ENCODE data around the gene EFHD2.

The EFHD2 gene

DNA sequence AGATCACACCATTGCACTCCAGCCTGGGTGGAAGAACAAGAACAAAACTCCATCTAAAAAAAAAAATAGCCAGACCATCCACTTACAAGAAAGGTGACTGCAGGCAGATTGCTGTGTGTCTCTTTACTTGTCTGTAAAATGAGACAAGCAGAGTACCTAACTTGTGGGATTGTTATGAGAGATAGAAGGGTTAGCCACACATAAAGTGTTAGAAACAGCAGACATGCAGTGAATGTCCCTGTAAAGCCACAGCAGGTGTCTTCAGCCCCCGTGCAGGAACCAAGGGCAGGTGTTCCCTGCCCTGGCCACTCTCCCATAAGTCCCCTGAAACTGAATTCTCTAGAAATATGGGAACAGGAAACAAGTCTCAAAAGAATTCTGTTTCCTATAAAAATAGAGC is 40.8 kb upstream of the EFHD2 start:
- no peak overlapping the region for H2BK5ac ChIP-seq (ENCODE audit: low read length)
- no peak overlapping the region for H3K18ac ChIP-seq (ENCODE audit: low read length)
- no peak overlapping the region for H3K4me2 ChIP-seq (ENCODE audit: low read length)
- H3K79me1 ChIP-seq (ENCODE audit: low read length), result no peaks in the 10 kb centered on the region
- H4K5ac ChIP-seq (ENCODE audit: low read length), result no peak overlapping the region
- WGBS (ENCODE audit: extremely low coverage, insufficient coverage, low lambda C conversion rate), result no CpG with 5 or more reads among the region's 1 CpG
- no peak overlapping the region for H3K4me3 ChIP-seq (ENCODE audit: low read length)
- no peak overlapping the region for H4K8ac ChIP-seq (ENCODE audit: low read depth, low read length)
- H3K27ac ChIP-seq (ENCODE audit: low read depth, low read length), result no peak overlapping the region
- H3K9ac ChIP-seq (ENCODE audit: low read length), result no peak overlapping the region
- no peaks in the 10 kb centered on the region for H3K27me3 ChIP-seq (ENCODE audit: insufficient read depth, low read length, poor library complexity)
- no peak overlapping the region for H2BK15ac ChIP-seq (replicated peaks; ENCODE audit: low read depth)
- H2BK120ac ChIP-seq (ENCODE audit: low read depth, low read length), result no peak overlapping the region
- no peak overlapping the region for H3K23ac ChIP-seq (ENCODE audit: low read length)
- no peaks in the 10 kb centered on the region for H3K4me1 ChIP-seq (ENCODE audit: control insufficient read depth, low read depth, low read length)
- H3K4ac ChIP-seq (ENCODE audit: low read depth, low read length), result no peak overlapping the region
- H2AK5ac ChIP-seq (ENCODE audit: low read length), result no peak overlapping the region
- no peaks in the 10 kb centered on the region for H3K36me3 ChIP-seq (ENCODE audit: control insufficient read depth, insufficient read depth, low read length)
- no peaks in the 10 kb centered on the region for H3K79me2 ChIP-seq (ENCODE audit: control insufficient read depth, insufficient read depth, low read length)
- DNase-seq, result no peak
- H3K56ac ChIP-seq (ENCODE audit: low read length), result no peak overlapping the region

GRCh38 chr1:15370268-15370667 is 39.4 kb upstream of the EFHD2 start:
- H2BK5ac ChIP-seq (ENCODE audit: low read length), result no peak overlapping the region
- no peak overlapping the region for H4K5ac ChIP-seq (ENCODE audit: low read length)
- no peak overlapping the region for H3K4ac ChIP-seq (ENCODE audit: low read depth, low read length)
- H3K23ac ChIP-seq (ENCODE audit: low read length), result no peak overlapping the region
- H3K18ac ChIP-seq (ENCODE audit: low read length), result no peak overlapping the region
- H2BK15ac ChIP-seq (replicated peaks; ENCODE audit: low read depth), result no peak overlapping the region
- H3K36me3 ChIP-seq (ENCODE audit: control insufficient read depth, insufficient read depth, low read length), result no peaks in the 10 kb centered on the region
- no peaks in the 10 kb centered on the region for H3K79me2 ChIP-seq (ENCODE audit: control insufficient read depth, insufficient read depth, low read length)
- no peak for DNase-seq
- H3K9ac ChIP-seq (ENCODE audit: low read length), result no peak overlapping the region
- H4K8ac ChIP-seq (ENCODE audit: low read depth, low read length), result no peak overlapping the region
- H3K79me1 ChIP-seq (ENCODE audit: low read length), result no peaks in the 10 kb centered on the region
- no peaks in the 10 kb centered on the region for H3K4me1 ChIP-seq (ENCODE audit: control insufficient read depth, low read depth, low read length)
- H2AK5ac ChIP-seq (ENCODE audit: low read length), result no peak overlapping the region
- H3K4me2 ChIP-seq (ENCODE audit: low read length), result no peak overlapping the region
- no peak overlapping the region for H3K27ac ChIP-seq (ENCODE audit: low read depth, low read length)
- no peak overlapping the region for H3K56ac ChIP-seq (ENCODE audit: low read length)
- H2BK120ac ChIP-seq (ENCODE audit: low read depth, low read length), result no peak overlapping the region
- H3K4me3 ChIP-seq (ENCODE audit: low read length), result no peak overlapping the region
- WGBS (ENCODE audit: extremely low coverage, insufficient coverage, low lambda C conversion rate), result no CpG with 5 or more reads among the region's 4 CpGs
- no peaks in the 10 kb centered on the region for H3K27me3 ChIP-seq (ENCODE audit: insufficient read depth, low read length, poor library complexity)

GRCh38 chr1:15370781-15371520 is 38.7 kb upstream of the EFHD2 start:
- H3K79me1 ChIP-seq (ENCODE audit: low read length), result no peaks in the 10 kb centered on the region
- no peak overlapping the region for H4K5ac ChIP-seq (ENCODE audit: low read length)
- H3K9ac ChIP-seq (ENCODE audit: low read length), result no peak overlapping the region
- H4K8ac ChIP-seq (ENCODE audit: low read depth, low read length), result no peak overlapping the region
- no peak overlapping the region for H3K4me2 ChIP-seq (ENCODE audit: low read length)
- no peak for DNase-seq
- H3K18ac ChIP-seq (ENCODE audit: low read length), result no peak overlapping the region
- no peak overlapping the region for H3K56ac ChIP-seq (ENCODE audit: low read length)
- no peak overlapping the region for H3K23ac ChIP-seq (ENCODE audit: low read length)
- no peaks in the 10 kb centered on the region for H3K27me3 ChIP-seq (ENCODE audit: insufficient read depth, low read length, poor library complexity)
- no peaks in the 10 kb centered on the region for H3K36me3 ChIP-seq (ENCODE audit: control insufficient read depth, insufficient read depth, low read length)
- no peaks in the 10 kb centered on the region for H3K4me1 ChIP-seq (ENCODE audit: control insufficient read depth, low read depth, low read length)
- H3K27ac ChIP-seq (ENCODE audit: low read depth, low read length), result no peak overlapping the region
- no CpG with 5 or more reads among the region's 16 CpGs for WGBS (ENCODE audit: extremely low coverage, insufficient coverage, low lambda C conversion rate)
- no peaks in the 10 kb centered on the region for H3K79me2 ChIP-seq (ENCODE audit: control insufficient read depth, insufficient read depth, low read length)
- H3K4me3 ChIP-seq (ENCODE audit: low read length), result no peak overlapping the region
- H3K4ac ChIP-seq (ENCODE audit: low read depth, low read length), result no peak overlapping the region
- H2BK15ac ChIP-seq (replicated peaks; ENCODE audit: low read depth), result no peak overlapping the region
- no peak overlapping the region for H2BK120ac ChIP-seq (ENCODE audit: low read depth, low read length)
- no peak overlapping the region for H2BK5ac ChIP-seq (ENCODE audit: low read length)
- H2AK5ac ChIP-seq (ENCODE audit: low read length), result no peak overlapping the region

DNA sequence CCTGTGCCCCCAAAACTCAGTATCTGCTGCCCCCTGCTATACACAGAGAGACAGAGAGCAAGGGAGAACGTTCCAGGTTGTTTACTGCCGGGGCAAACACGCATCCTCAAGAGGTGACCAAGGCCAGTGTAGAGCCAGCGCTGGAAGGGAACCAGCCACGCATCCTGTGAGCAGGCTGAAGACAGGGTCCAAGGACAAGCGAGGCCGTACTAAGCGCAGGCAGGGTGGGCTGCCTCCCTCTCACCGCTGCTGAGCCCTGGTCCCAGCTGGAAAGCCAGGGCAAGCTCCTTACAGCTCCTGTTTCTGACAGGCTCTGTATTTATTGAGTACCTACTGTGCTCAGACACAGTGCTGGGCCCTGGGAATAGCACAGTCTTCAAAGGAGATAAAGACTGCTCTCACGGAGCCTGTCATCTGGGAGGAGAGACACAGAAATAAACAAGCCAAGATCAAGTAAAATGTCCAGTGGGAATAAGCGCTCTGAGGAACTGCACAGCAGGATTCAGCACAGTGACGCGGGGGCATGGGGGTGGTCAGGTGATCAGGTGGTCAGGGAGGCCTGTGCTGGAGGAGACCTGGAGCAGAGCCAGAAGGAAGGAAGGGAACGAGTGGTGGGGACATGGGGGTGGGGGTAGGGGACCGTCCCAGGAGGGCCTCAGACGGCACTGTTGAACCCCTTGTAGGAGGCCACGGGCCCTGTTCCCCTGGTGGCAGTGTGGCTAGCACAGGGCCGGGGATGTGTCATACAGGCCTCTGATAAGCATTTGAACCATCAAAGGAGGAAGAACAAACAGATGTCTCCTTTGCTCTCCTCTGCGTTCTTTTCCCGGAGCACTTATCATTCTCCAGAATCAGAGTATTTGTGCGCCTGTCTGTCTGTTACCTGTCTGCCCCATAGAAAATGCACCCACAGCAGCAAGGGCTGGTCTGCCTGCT is 37.8 kb upstream of the EFHD2 start:
- H2AK5ac ChIP-seq (ENCODE audit: low read length), result no peak overlapping the region
- no peak overlapping the region for H2BK5ac ChIP-seq (ENCODE audit: low read length)
- no peak overlapping the region for H2BK15ac ChIP-seq (replicated peaks; ENCODE audit: low read depth)
- no peak overlapping the region for H2BK120ac ChIP-seq (ENCODE audit: low read depth, low read length)
- no peak overlapping the region for H4K5ac ChIP-seq (ENCODE audit: low read length)
- no peak overlapping the region for H3K23ac ChIP-seq (ENCODE audit: low read length)
- H3K56ac ChIP-seq (ENCODE audit: low read length), result no peak overlapping the region
- no peaks in the 10 kb centered on the region for H3K4me1 ChIP-seq (ENCODE audit: control insufficient read depth, low read depth, low read length)
- no peaks in the 10 kb centered on the region for H3K79me2 ChIP-seq (ENCODE audit: control insufficient read depth, insufficient read depth, low read length)
- no peak for DNase-seq
- H3K9ac ChIP-seq (ENCODE audit: low read length), result no peak overlapping the region
- no peak overlapping the region for H3K4me2 ChIP-seq (ENCODE audit: low read length)
- H3K79me1 ChIP-seq (ENCODE audit: low read length), result no peaks in the 10 kb centered on the region
- H3K27me3 ChIP-seq (ENCODE audit: insufficient read depth, low read length, poor library complexity), result no peaks in the 10 kb centered on the region
- H3K27ac ChIP-seq (ENCODE audit: low read depth, low read length), result no peak overlapping the region
- no peaks in the 10 kb centered on the region for H3K36me3 ChIP-seq (ENCODE audit: control insufficient read depth, insufficient read depth, low read length)
- H4K8ac ChIP-seq (ENCODE audit: low read depth, low read length), result no peak overlapping the region
- no peak overlapping the region for H3K18ac ChIP-seq (ENCODE audit: low read length)
- no CpG with 5 or more reads among the region's 21 CpGs for WGBS (ENCODE audit: extremely low coverage, insufficient coverage, low lambda C conversion rate)
- H3K4ac ChIP-seq (ENCODE audit: low read depth, low read length), result no peak overlapping the region
- H3K4me3 ChIP-seq (ENCODE audit: low read length), result no peak overlapping the region

DNA sequence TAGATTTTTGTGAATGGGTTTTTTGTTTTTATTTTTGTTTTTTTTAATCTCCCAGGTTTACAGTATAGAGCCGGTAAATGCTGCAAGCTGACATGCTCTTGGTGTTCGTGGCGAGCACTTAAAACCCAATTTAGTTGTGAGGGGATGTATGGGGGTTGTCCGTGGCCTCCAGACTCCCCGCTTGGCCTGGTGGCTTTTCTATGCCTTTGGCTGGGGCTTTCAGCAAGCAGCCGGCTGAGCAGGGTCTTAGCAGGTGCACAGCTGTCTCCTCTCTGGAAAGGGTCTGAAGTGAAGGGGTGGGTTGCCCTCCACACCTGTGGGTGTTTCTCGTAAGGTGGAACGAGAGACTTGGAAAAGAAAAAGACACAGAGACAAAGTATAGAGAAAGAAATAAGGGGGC is 31.0 kb upstream of the EFHD2 start:
- WGBS (ENCODE audit: extremely low coverage, insufficient coverage, low lambda C conversion rate), result no CpG with 5 or more reads among the region's 8 CpGs
- no peak for DNase-seq
- H3K18ac ChIP-seq (ENCODE audit: low read length), result no peak overlapping the region

More for the DNA sequence above, 31.0 kb upstream of the EFHD2 start:
- no peaks in the 10 kb centered on the region for H3K36me3 ChIP-seq (ENCODE audit: control insufficient read depth, insufficient read depth, low read length)
- no peak overlapping the region for H3K27ac ChIP-seq (ENCODE audit: low read depth, low read length)
- H3K4me3 ChIP-seq (ENCODE audit: low read length), result no peak overlapping the region
- no peak overlapping the region for H3K4ac ChIP-seq (ENCODE audit: low read depth, low read length)
- H3K56ac ChIP-seq (ENCODE audit: low read length), result no peak overlapping the region
- no peak overlapping the region for H3K9ac ChIP-seq (ENCODE audit: low read length)
- no peak overlapping the region for H4K8ac ChIP-seq (ENCODE audit: low read depth, low read length)
- no peaks in the 10 kb centered on the region for H3K79me2 ChIP-seq (ENCODE audit: control insufficient read depth, insufficient read depth, low read length)
- H3K4me1 ChIP-seq (ENCODE audit: control insufficient read depth, low read depth, low read length), result no peaks in the 10 kb centered on the region
- no peak overlapping the region for H3K4me2 ChIP-seq (ENCODE audit: low read length)
- no peak overlapping the region for H3K23ac ChIP-seq (ENCODE audit: low read length)
- H3K79me1 ChIP-seq (ENCODE audit: low read length), result no peaks in the 10 kb centered on the region
- H2AK5ac ChIP-seq (ENCODE audit: low read length), result no peak overlapping the region
- H2BK5ac ChIP-seq (ENCODE audit: low read length), result no peak overlapping the region
- no peaks in the 10 kb centered on the region for H3K27me3 ChIP-seq (ENCODE audit: insufficient read depth, low read length, poor library complexity)
- H4K5ac ChIP-seq (ENCODE audit: low read length), result no peak overlapping the region
- H2BK15ac ChIP-seq (replicated peaks; ENCODE audit: low read depth), result no peak overlapping the region
- no peak overlapping the region for H2BK120ac ChIP-seq (ENCODE audit: low read depth, low read length)
